Suppressor macrophage treated with lipopolysaccharide for 4 hours (primary cell): ENCODE results near the gene GBP1.

Experiments used
- DNase-seq: peaks from one replicate; pipeline ENCODE4 v3.0.0-alpha.2; 2020

Gene GBP1

DNA sequence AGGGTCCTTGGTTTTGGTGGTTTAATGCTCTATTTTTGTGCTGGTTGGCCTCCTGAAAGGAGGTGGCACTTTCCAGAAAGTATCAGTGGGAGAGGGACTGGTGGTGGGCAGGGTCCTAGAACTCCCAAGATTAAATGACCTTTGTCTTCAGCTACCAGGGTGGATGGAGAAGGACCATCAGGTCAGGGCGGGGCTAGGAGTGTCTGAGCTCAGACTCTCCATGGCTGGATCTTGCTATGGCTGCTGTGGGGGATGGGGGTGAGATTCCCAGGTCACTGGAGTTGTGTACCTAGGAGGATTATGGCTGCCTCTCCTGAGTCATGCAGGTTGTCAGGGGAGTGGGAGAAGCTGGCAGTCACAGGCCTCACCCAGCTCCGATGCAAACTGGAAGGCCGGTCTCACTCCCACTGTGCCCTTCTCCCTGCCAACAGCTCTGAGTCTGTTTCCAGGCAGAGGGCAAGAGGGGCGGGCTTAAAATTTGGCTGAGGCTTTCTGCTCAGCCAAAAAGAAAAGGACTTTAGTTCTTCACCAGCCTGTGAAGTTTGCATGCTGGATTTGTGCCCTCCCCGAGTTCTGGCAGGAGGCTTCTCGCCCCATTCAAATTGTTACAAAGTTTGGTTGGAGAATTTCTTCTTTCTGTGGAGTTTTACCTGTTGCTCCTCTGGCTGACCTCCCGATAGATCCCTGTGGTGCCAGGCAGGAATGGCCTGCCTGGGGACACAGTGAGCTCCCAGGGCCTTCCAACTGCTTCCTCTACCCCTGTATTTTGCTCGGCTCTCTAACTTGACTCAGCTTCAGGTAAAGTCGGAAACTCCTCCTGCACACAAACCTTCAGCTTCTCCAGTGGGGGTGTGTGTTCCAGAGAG, 59.5 kb downstream of the GBP1 start:
- no peak for DNase-seq
